ENCODE results near the gene MRPL55.

MRPL55 gene

DNA sequence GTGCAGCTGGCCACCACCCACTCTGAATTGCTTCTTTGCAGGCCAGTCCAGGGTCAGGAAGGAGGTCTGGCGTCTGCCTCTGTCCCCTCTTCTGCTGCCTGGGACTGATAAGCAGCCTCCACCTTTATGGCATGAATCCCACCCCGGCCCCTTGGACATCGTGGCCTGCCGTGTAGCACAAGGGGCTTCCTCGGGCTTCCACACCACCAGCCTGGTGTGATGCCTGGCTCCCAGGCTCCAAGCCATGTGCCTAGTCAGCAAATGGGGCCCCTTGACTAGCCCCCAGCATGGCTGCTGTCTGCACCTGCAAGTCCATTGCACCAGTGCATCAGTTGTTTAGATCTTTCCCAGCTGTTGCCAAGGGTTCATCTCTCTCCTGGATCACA, 36.4 kb downstream of the MRPL55 start:
- H3K4me3 ChIP-seq (ENCODE audit: low read depth, low read length) = no peak overlapping the region
- TF ChIP-seq, protein P1, sequence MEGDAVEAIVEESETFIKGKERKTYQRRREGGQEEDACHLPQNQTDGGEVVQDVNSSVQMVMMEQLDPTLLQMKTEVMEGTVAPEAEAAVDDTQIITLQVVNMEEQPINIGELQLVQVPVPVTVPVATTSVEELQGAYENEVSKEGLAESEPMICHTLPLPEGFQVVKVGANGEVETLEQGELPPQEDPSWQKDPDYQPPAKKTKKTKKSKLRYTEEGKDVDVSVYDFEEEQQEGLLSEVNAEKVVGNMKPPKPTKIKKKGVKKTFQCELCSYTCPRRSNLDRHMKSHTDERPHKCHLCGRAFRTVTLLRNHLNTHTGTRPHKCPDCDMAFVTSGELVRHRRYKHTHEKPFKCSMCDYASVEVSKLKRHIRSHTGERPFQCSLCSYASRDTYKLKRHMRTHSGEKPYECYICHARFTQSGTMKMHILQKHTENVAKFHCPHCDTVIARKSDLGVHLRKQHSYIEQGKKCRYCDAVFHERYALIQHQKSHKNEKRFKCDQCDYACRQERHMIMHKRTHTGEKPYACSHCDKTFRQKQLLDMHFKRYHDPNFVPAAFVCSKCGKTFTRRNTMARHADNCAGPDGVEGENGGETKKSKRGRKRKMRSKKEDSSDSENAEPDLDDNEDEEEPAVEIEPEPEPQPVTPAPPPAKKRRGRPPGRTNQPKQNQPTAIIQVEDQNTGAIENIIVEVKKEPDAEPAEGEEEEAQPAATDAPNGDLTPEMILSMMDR (IDR thresholded peaks at IDR 0.05; ENCODE audit: borderline replicate concordance, insufficient read depth, low read depth, low read length) = no peak

- TF ChIP-seq, protein P1 (IDR thresholded peaks at IDR 0.05; ENCODE audit: borderline replicate concordance, insufficient read depth, low read depth, low read length) = no peak
Observed at GRCh38 chr1:228071839-228072657, 37.1 kb downstream of the MRPL55 start.

DNA sequence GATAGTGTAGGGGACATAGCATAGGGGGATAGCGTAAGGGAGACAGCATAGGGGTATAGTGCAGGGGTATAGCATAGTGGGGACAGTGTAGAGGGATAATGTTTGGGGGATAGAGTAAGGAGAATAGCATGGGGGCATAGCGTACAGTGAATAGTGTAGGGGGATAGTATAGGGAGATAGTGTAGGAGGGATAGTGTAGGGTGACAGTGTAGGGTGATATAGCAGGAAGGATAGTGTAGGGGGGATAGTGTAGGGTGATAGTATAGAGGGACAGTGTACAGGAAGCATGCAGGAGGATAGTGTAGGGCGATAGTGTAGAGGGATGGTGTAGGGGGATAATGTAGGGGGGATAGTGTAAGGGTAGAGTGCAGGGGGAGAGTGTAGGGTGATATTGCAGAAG, 38.2 kb downstream of the MRPL55 start:
- H3K4me3 ChIP-seq (ENCODE audit: low read depth, low read length) = no peak overlapping the region
- TF ChIP-seq, protein P1 (IDR thresholded peaks at IDR 0.05; ENCODE audit: borderline replicate concordance, insufficient read depth, low read depth, low read length) = no peak

More at GRCh38 chr1:228071839-228072657, 37.1 kb downstream of the MRPL55 start:
- H3K4me3 ChIP-seq (ENCODE audit: low read depth, low read length) = no peak overlapping the region

DNA sequence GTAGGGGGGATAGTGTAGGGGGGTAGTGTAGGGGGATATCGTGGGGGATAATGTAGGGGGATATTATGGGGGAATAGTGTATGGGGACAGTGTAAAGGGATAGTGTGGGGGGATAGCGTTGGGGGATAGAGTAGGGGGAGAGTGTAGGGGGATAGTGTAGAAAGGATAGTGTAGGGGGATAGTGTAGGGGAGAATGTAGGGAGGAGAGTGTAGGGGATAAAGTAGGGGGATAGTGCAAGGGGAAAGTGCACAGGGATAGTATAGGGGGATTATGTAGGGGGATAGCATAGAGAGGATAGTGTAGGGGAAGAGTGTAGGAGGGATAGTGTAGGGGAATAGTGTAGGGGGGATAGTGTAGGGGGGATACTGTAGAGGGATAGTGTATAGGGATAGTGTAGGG, 38.9 kb downstream of the MRPL55 start:
- no peak overlapping the region for H3K4me3 ChIP-seq (ENCODE audit: low read depth, low read length)
- TF ChIP-seq, protein P1 (IDR thresholded peaks at IDR 0.05; ENCODE audit: borderline replicate concordance, insufficient read depth, low read depth, low read length) = no peak

DNA sequence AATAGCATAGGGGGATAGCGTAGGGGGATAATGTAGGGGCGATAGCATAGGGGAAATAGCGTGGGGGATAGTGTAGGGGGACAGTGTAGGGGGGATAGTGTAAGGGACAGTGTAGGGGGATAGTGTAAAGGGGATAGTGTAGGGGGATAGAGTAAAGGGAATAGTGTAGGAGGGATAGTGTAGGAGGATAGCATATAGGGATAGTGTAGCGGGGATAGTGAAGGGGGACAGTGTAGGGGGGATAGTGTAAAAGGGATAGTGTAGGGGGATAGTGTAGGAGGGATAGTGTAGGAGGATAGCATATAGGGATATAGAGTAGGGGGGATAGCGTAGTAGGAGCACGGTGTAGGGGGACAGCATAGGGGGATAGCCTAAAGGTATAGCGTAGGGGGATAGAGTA, 40.7 kb downstream of the MRPL55 start:
- TF ChIP-seq, protein P1 (IDR thresholded peaks at IDR 0.05; ENCODE audit: borderline replicate concordance, insufficient read depth, low read depth, low read length) = no peak

GRCh38 chr1:228066891-228067654, 42.0 kb downstream of the MRPL55 start:
- no peak overlapping the region for H3K4me3 ChIP-seq (ENCODE audit: low read depth, low read length)
- TF ChIP-seq, protein P1 (IDR thresholded peaks at IDR 0.05; ENCODE audit: borderline replicate concordance, insufficient read depth, low read depth, low read length) = no peak

More for the DNA sequence above, 40.7 kb downstream of the MRPL55 start:
- H3K4me3 ChIP-seq (ENCODE audit: low read depth, low read length) = no peak overlapping the region

Measured in GM12875 (cell line).